ENCODE measurements around the gene BASP1. TPM values are rescaled to one million over a fixed set of nuclear protein-coding genes. Genes with fewer than 3 reads are reported as not detected.

The BASP1 gene
- total RNA-seq, 1 donor from 2014 or later = 158 TPM

- Histone ChIP-seq H3K79me2 (ENCODE audit: low read depth) (peaks cover 84% of the 10 kb centered on the region), H4K20me1 (ENCODE audit: low read depth) (peaks cover 54% of the 10 kb centered on the region), H3F3A (ENCODE audit: low read depth) (peaks cover 20% of the 10 kb centered on the region), H3K9ac (peak overlapping the region; percentile 52), H3K27ac (no peak overlapping the region), H3K9me3 (ENCODE audit: low read depth) (no peaks in the 10 kb centered on the region), H3K27me3 (no peaks in the 10 kb centered on the region), H3K4me1 (peaks cover 63% of the 10 kb centered on the region), H3K4me3 (peak overlapping the region; percentile 93), H3K36me3 (no peaks in the 10 kb centered on the region), H2AFZ (replicated peaks) (no peak overlapping the region), H3K4me2 (peak overlapping the region; percentile 97)
- H3K4me1 Mint-ChIP-seq = peaks cover 37% of the 10 kb centered on the region
- H3K9me3 Mint-ChIP-seq = peaks cover 29% of the 10 kb centered on the region
- peak overlapping the region; percentile 96 for H3K4me3 Mint-ChIP-seq
- DNase-seq (ENCODE audit: low spot score) = peak; percentile 86
- peak overlapping the region; percentile 95 for H3K27ac Mint-ChIP-seq
- no peak for TF ChIP-seq EZH2 (IDR thresholded peaks at IDR 0.05)
- TF ChIP-seq, protein P1, sequence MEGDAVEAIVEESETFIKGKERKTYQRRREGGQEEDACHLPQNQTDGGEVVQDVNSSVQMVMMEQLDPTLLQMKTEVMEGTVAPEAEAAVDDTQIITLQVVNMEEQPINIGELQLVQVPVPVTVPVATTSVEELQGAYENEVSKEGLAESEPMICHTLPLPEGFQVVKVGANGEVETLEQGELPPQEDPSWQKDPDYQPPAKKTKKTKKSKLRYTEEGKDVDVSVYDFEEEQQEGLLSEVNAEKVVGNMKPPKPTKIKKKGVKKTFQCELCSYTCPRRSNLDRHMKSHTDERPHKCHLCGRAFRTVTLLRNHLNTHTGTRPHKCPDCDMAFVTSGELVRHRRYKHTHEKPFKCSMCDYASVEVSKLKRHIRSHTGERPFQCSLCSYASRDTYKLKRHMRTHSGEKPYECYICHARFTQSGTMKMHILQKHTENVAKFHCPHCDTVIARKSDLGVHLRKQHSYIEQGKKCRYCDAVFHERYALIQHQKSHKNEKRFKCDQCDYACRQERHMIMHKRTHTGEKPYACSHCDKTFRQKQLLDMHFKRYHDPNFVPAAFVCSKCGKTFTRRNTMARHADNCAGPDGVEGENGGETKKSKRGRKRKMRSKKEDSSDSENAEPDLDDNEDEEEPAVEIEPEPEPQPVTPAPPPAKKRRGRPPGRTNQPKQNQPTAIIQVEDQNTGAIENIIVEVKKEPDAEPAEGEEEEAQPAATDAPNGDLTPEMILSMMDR (IDR thresholded peaks at IDR 0.05) = no peak
- no peak for TF ChIP-seq EZH2phosphoT487 (IDR thresholded peaks at IDR 0.05)
- H3K36me3 Mint-ChIP-seq = peaks cover 45% of the 10 kb centered on the region
- peaks cover 9% of the 10 kb centered on the region for H3K27me3 Mint-ChIP-seq (ENCODE audit: insufficient read depth, low read depth)
Measured at GRCh38 chr5:17219006-17219422, 1.6 kb downstream of the BASP1 start.

GRCh38 chr5:17219469-17219868 lies 2.0 kb downstream of the BASP1 start:
- Mint-ChIP-seq H3K4me1 (peaks cover 34% of the 10 kb centered on the region), H3K36me3 (peaks cover 49% of the 10 kb centered on the region), H3K27me3 (ENCODE audit: insufficient read depth, low read depth) (peaks cover 12% of the 10 kb centered on the region), H3K9me3 (peaks cover 34% of the 10 kb centered on the region), H3K4me3 (peak overlapping the region; percentile 96), H3K27ac (peak overlapping the region; percentile 95)
- H3F3A ChIP-seq (ENCODE audit: low read depth) = peaks cover 20% of the 10 kb centered on the region
- H3K4me1 ChIP-seq = peaks cover 63% of the 10 kb centered on the region
- H3K27ac ChIP-seq = no peak overlapping the region
- peak overlapping the region; percentile 93 for H3K4me3 ChIP-seq
- H3K4me2 ChIP-seq = peak overlapping the region; percentile 97
- H2AFZ ChIP-seq (replicated peaks) = no peak overlapping the region
- H3K36me3 ChIP-seq = no peaks in the 10 kb centered on the region
- H3K9me3 ChIP-seq (ENCODE audit: low read depth) = no peaks in the 10 kb centered on the region
- DNase-seq (ENCODE audit: low spot score) = peak; percentile 16
- no peaks in the 10 kb centered on the region for H3K27me3 ChIP-seq
- peaks cover 58% of the 10 kb centered on the region for H4K20me1 ChIP-seq (ENCODE audit: low read depth)
- peaks cover 84% of the 10 kb centered on the region for H3K79me2 ChIP-seq (ENCODE audit: low read depth)
- H3K9ac ChIP-seq = peak overlapping the region; percentile 25
- no peak for TF ChIP-seq EZH2phosphoT487 (IDR thresholded peaks at IDR 0.05)
- TF ChIP-seq, protein P1 (IDR thresholded peaks at IDR 0.05) = no peak
- TF ChIP-seq EZH2 (IDR thresholded peaks at IDR 0.05) = no peak

DNA sequence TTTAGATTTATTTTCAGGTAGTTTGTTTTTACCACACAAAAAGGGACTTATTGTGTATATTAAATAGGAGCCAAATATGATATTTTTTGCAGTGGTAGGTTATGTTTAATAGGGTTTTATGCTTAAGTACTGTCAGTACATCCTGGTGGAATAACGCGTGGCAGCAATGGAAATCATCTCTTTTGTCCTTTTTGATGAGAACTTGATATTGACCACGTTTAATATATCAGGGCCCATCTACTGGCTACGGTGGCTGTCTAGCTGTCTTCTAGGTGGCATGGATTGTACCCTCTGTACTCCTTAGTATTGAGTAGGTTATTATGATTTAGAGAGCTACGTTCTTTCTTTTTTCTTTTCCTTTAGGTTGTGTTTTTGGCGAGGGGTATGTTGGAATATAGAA lies 2.6 kb downstream of the BASP1 start:
- no peak overlapping the region for H2AFZ ChIP-seq (replicated peaks)
- peaks cover 60% of the 10 kb centered on the region for H3K4me1 ChIP-seq
- H3K27me3 ChIP-seq = no peaks in the 10 kb centered on the region
- Mint-ChIP-seq H3K9me3 (peaks cover 37% of the 10 kb centered on the region), H3K4me3 (peak overlapping the region; percentile 96), H3K36me3 (peaks cover 53% of the 10 kb centered on the region), H3K27me3 (ENCODE audit: insufficient read depth, low read depth) (peaks cover 12% of the 10 kb centered on the region), H3K4me1 (peaks cover 32% of the 10 kb centered on the region), H3K27ac (no peak overlapping the region)
- H3K4me2 ChIP-seq = peak overlapping the region; percentile 97
- H3K4me3 ChIP-seq = peak overlapping the region; percentile 93
- H3K27ac ChIP-seq = no peak overlapping the region
- DNase-seq (ENCODE audit: low spot score) = no peak
- H3K36me3 ChIP-seq = no peaks in the 10 kb centered on the region
- peaks cover 64% of the 10 kb centered on the region for H4K20me1 ChIP-seq (ENCODE audit: low read depth)
- no peak overlapping the region for H3K9ac ChIP-seq
- TF ChIP-seq EZH2 (IDR thresholded peaks at IDR 0.05) (no peak), EZH2phosphoT487 (IDR thresholded peaks at IDR 0.05) (no peak)
- TF ChIP-seq, protein P1 (IDR thresholded peaks at IDR 0.05) = no peak
- no peaks in the 10 kb centered on the region for H3K9me3 ChIP-seq (ENCODE audit: low read depth)
- H3F3A ChIP-seq (ENCODE audit: low read depth) = peaks cover 20% of the 10 kb centered on the region
- H3K79me2 ChIP-seq (ENCODE audit: low read depth) = peaks cover 84% of the 10 kb centered on the region
